HCT116 (cell line): ENCODE data around the gene MAGT1.

Experiments
- CTCF ChIP-seq, 3 experiments: fragments of 200-600 bp in 1 of 3; sonication (generic) in 1 of 3; IDR thresholded peaks in 2 of 3; conservative IDR thresholded peaks in 1 of 3; 2 replicates each; pipeline ENCODE4 v1.5.1; 2012 to 2017; ENCODE audit warnings: low read depth in 2 of 3, low read length in 2 of 3, antibody characterized with exemption in 1 of 3, borderline replicate concordance in 1 of 3, control low read depth in 1 of 3, mild to moderate bottlenecking in 1 of 3, mixed read lengths in 1 of 3, mixed run types in 1 of 3, moderate library complexity in 1 of 3; ENCODE audit not compliant: insufficient read depth in 1 of 3
- ELF1 ChIP-seq: IDR thresholded peaks from 2 replicates; pipeline ENCODE4 v1.6.1; 2012; ENCODE audit warnings: low read depth, borderline replicate concordance
- EZH2 ChIP-seq: fragments of 200-600 bp; sonication (generic); IDR thresholded peaks from 2 replicates; pipeline ENCODE4 v1.6.1; 2017; ENCODE audit warnings: antibody characterized with exemption, mixed run types
- EZH2phosphoT487 ChIP-seq: fragments of 200-600 bp; IDR thresholded peaks from 2 replicates; pipeline ENCODE4 v1.6.1; 2018; ENCODE audit warnings: antibody characterized with exemption, borderline replicate concordance
- POLR2A ChIP-seq: IDR thresholded peaks from 2 replicates; pipeline ENCODE4 v1.7.0; 2011; ENCODE audit warnings: borderline replicate concordance; ENCODE audit not compliant: insufficient read depth, insufficient read length; ENCODE audit errors: extremely low read depth
- POLR2AphosphoS5 ChIP-seq: IDR thresholded peaks from 2 replicates; pipeline ENCODE4 v1.6.1; 2011; ENCODE audit warnings: mild to moderate bottlenecking, low read depth, low read length, moderate library complexity
- RAD21 ChIP-seq: IDR thresholded peaks from 2 replicates; pipeline ENCODE4 v1.6.1; 2012; ENCODE audit warnings: low read depth, mild to moderate bottlenecking
- REST ChIP-seq: IDR thresholded peaks from 2 replicates; pipeline ENCODE4 v1.6.1; 2012; ENCODE audit warnings: low read depth
- SIN3A ChIP-seq: IDR thresholded peaks from 2 replicates; pipeline ENCODE4 v1.6.1; 2012; ENCODE audit warnings: low read depth
- TF ChIP-seq, protein P1 (sequence below): IDR thresholded peaks from 2 replicates; pipeline ENCODE4 v1.6.1; 2012

GRCh38 chrX:77788050-77788449 is 107.2 kb downstream of the MAGT1 start:
- TF ChIP-seq ELF1 (no peak), POLR2A (no peak), CTCF (IDR thresholded peaks at IDR 0.05 in 2 of 3, conservative IDR thresholded peaks at IDR 0.05 in 1 of 3; ENCODE audit: borderline replicate concordance in 1 of 3, insufficient read depth in 1 of 3, low read depth in 2 of 3, low read length in 2 of 3) (no peak), EZH2 (no peak), POLR2AphosphoS5 (no peak), SIN3A (no peak), RAD21 (no peak), REST (no peak), EZH2phosphoT487 (no peak)
- TF ChIP-seq, protein P1, sequence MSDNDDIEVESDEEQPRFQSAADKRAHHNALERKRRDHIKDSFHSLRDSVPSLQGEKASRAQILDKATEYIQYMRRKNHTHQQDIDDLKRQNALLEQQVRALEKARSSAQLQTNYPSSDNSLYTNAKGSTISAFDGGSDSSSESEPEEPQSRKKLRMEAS, result no peak
